Brain pericyte (primary cell): ENCODE data around the gene ANKRD49.

ENCODE experiments used
- DNase-seq: peaks from one replicate; pipeline ENCODE4 v3.0.0-alpha.2; 2012; ENCODE audit warnings: low read depth, low spot score

Gene ANKRD49

GRCh38 chr11:94544646-94545263 lies 51.0 kb downstream of the ANKRD49 start:
- no peak for DNase-seq

DNA sequence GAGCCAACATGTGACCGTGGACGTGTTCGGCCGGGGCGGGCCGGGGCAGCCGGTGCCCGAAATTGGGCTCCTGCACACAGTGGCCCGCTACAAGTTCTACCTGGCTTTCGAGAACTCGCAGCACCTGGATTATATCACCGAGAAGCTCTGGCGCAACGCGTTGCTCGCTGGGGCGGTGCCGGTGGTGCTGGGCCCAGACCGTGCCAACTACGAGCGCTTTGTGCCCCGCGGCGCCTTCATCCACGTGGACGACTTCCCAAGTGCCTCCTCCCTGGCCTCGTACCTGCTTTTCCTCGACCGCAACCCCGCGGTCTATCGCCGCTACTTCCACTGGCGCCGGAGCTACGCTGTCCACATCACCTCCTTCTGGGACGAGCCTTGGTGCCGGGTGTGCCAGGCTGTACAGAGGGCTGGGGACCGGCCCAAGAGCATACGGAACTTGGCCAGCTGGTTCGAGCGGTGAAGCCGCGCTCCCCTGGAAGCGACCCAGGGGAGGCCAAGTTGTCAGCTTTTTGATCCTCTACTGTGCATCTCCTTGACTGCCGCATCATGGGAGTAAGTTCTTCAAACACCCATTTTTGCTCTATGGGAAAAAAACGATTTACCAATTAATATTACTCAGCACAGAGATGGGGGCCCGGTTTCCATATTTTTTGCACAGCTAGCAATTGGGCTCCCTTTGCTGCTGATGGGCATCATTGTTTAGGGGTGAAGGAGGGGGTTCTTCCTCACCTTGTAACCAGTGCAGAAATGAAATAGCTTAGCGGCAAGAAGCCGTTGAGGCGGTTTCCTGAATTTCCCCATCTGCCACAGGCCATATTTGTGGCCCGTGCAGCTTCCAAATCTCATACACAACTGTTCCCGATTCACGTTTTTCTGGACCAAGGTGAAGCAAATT lies 51.7 kb downstream of the ANKRD49 start:
- DNase-seq: no peak

DNA sequence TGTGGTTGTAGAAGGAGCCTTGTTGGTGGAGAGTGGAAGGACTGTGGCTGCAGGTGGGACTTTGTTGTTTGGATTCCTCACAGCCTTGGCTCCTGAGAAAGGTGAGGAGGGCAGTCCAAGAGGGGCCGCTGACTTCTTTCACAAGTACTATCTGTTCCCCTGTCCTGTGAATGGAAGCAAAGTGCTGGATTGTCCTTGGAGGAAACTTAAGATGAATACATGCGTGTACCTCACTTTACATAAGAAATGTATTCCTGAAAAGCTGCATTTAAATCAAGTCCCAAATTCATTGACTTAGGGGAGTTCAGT lies 52.3 kb downstream of the ANKRD49 start:
- DNase-seq: no peak

DNA sequence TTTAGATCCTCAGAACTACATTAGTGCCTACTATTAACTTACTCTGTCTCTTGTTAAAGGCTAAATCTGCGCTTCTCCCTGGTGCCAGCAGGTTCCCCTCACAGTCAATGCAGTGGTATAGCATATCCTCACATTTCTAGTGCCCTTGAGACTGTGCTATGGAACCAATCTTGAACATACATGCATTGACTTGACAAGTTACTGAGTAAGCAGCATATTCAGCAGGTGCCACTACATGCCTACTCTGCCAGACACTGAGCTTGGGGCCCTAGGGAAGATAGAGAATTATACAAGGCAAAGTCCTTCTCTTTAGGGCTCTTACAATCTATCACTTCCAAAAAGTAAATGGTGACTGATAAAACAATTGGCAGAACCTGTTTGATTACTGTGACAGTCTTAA lies 53.1 kb downstream of the ANKRD49 start:
- no peak for DNase-seq

- no peak for DNase-seq
Measured at GRCh38 chr11:94549146-94549545, 55.4 kb downstream of the ANKRD49 start.
